Subcutaneous abdominal adipose tissue (tissue), 5 donors: ENCODE data around the gene TRIM24.
A peak's percentile ranks its signal among the peaks of the same experiment; 100 is the strongest.
"Not testable (repeated sequence)": the region's sequence is repeated elsewhere in the genome, so short reads cannot be mapped to it uniquely, and the experiment has no call there.

Experiments used
- H3K27ac ChIP-seq: one replicate; pipeline ENCODE4 v1.7.0; 2013; ENCODE audit warnings: low read depth, mild to moderate bottlenecking, inconsistent platforms, low read length, moderate library complexity
- H3K27me3 ChIP-seq, 5 donors: one replicate each; pipeline ENCODE4 v1.7.0; 2013; ENCODE audit warnings: low read length in 5 of 5, inconsistent platforms in 1 of 5; ENCODE audit not compliant: control insufficient read depth in 5 of 5, insufficient read depth in 4 of 5
- H3K36me3 ChIP-seq, 5 donors: one replicate each; pipeline ENCODE4 v1.7.0; 2013; ENCODE audit warnings: low read length in 5 of 5; ENCODE audit not compliant: control insufficient read depth in 5 of 5, insufficient read depth in 5 of 5
- H3K4me1 ChIP-seq, 5 donors: one replicate each; pipeline ENCODE4 v1.7.0; 2013; ENCODE audit warnings: low read length in 5 of 5, mild to moderate bottlenecking in 3 of 5, moderate library complexity in 1 of 5; ENCODE audit not compliant: control insufficient read depth in 5 of 5, insufficient read depth in 5 of 5
- H3K4me3 ChIP-seq, 5 donors: one replicate each; pipeline ENCODE4 v1.7.0; 2013; ENCODE audit warnings: low read length in 5 of 5, low read depth in 1 of 5
- H3K9ac ChIP-seq, 5 donors: one replicate each; pipeline ENCODE4 v1.7.0; 2013; ENCODE audit warnings: low read length in 5 of 5, mild to moderate bottlenecking in 4 of 5, moderate library complexity in 3 of 5
- H3K9me3 ChIP-seq, 5 donors: one replicate each; pipeline ENCODE4 v1.7.0; 2013; ENCODE audit warnings: low read length in 5 of 5; ENCODE audit not compliant: control insufficient read depth in 5 of 5
- donor health status: healthy.
- donor health status: healthy.
- donor health status: healthy.
- donor health status: healthy.
- donor health status: healthy.

TRIM24 gene

DNA sequence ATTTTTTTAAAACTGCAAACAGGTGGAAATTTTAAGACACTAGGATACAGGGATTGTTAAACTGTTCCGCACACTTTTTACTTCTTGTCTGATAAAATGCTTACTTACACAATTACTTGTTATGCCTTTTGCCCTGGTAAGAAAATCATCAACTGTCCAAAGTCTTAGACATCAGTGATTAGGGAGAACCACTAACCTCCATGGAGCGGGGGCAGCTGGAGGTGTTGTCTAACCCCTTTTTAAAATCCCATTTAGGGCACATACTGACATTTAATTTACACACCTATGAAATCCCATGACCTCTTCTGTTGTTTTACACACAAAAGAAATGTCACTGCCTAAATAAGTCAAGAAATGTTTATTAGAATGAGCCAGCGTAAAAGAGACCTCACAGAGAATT is 65.7 kb downstream of the TRIM24 start:
- Histone ChIP-seq H3K27me3 (no peaks in the 10 kb centered on the region), H3K9me3 (peaks cover 10 to 24% (median 21%) of the 10 kb centered on the region in 5 donors), H3K4me1 (no peaks in the 10 kb centered on the region), H3K9ac (no peak overlapping the region), H3K4me3 (peak overlapping the region in 1 of 5 donors; percentile 22), H3K27ac (no peak overlapping the region), H3K36me3 (peaks cover 16 to 37% (median 33%) of the 10 kb centered on the region in 5 donors)

DNA sequence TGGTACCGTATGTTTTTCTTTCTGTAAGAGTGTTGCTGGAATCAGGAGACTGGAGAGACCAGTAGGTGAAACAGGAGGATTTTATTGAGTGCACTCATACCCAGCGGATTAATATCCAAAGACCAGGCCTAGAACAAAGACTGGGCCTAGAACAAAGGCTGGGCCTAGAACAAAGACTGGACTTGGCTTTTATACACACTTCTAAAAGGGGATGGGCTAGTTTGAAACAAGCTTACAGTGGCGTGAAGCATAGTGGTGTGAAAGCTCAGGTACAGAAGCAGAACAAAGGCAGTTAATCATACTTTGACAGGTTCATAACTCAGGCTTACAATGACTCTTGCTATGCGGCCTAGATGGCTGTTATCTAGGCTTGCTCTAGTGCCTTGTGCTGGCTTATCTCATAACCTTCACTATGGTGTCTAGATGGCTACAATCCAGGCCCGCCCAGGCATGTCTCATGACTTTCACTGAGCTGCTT is 67.7 kb downstream of the TRIM24 start:
- H3K4me3 ChIP-seq, result peak overlapping the region in 4 of 5 donors; percentile 4 to 43 (median 26)
- peaks cover 10 to 24% (median 21%) of the 10 kb centered on the region in 5 donors for H3K9me3 ChIP-seq
- H3K9ac ChIP-seq, result no peak overlapping the region
- H3K27ac ChIP-seq, result no peak overlapping the region
- no peaks in the 10 kb centered on the region for H3K27me3 ChIP-seq
- H3K4me1 ChIP-seq, result no peaks in the 10 kb centered on the region
- H3K36me3 ChIP-seq, result peaks cover 15 to 34% (median 31%) of the 10 kb centered on the region in 5 donors

DNA sequence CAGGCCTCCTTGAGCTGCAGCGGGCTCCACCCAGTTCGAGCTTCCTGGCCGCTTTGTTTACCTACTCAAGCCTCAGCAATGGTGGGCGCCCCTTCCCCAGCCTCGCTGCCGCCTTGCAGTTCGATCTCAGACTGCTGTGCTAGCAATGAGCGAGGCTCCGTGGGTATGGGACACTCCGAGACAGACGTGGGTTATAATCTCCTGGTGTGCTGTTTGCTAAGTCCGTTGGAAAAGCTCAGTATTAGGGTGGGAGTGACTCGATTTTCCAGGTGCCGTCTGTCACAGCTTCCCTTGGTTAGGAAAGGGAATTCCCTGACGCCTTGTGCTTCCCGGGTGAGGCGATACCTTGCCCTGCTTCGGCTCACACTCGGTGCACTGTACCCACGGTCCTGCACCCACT is 76.8 kb downstream of the TRIM24 start:
- H3K9me3 ChIP-seq, H3K27me3 ChIP-seq, H3K9ac ChIP-seq, H3K27ac ChIP-seq, H3K4me3 ChIP-seq: not testable (repeated sequence)
- Histone ChIP-seq H3K36me3 (peaks cover 14 to 33% (median 27%) of the 10 kb centered on the region in 5 donors), H3K4me1 (peaks cover 0 to 13% (median 0%) of the 10 kb centered on the region in 5 donors)

DNA sequence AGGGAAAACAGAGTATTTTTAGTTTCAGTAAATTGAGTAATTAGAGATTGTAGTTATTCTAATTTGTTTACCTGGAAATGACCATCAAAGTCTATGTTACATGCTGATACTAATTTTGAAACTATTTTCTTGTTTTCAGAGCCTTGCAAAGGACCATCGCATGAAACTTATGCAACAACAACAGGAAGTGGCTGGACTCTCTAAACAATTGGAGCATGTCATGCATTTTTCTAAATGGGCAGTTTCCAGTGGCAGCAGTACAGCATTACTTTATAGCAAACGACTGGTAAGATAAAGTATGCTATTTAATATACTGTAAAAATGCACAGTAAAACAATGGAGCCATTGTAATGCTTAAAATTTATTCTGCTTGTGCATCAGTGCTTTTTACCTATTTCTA is 78.5 kb downstream of the TRIM24 start:
- peaks cover 0 to 8% (median 0%) of the 10 kb centered on the region in 5 donors for H3K9me3 ChIP-seq
- H3K9ac ChIP-seq, result no peak overlapping the region
- peaks cover 0 to 13% (median 0%) of the 10 kb centered on the region in 5 donors for H3K4me1 ChIP-seq
- H3K27me3 ChIP-seq, result no peaks in the 10 kb centered on the region
- H3K27ac ChIP-seq, result no peak overlapping the region
- no peak overlapping the region for H3K4me3 ChIP-seq
- peaks cover 17 to 43% (median 35%) of the 10 kb centered on the region in 5 donors for H3K36me3 ChIP-seq

DNA sequence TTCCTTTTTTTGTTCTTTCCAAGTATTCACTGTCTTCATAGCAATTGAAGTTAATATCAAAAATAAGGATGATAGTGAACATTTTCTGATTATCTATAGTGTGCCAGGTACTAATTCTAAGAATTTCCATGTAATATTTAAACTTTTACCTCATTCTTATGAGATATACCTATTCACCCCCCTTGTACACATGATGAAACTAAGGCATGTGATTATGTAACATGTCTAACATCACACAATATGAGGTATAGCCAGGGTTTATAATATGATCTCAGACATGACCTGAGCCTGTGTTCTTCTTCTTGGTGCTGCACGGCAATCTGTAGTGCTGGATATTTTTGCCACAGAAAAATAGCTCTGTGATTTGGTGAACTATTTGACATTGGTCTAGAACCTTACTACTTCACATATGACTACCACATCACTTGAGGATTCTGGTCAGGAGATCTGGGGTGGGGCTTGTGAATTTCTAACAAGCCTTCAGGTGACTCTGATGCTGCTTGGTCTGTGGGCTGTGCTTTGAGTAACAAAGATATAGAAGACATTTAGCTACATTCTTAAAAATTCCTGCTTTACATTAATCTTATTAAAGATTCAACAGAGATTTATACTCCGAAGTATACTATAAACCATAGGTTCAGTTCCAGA is 79.1 kb downstream of the TRIM24 start:
- H3K27me3 ChIP-seq, result no peaks in the 10 kb centered on the region
- H3K9me3 ChIP-seq, result peaks cover 0 to 8% (median 0%) of the 10 kb centered on the region in 5 donors
- no peak overlapping the region for H3K27ac ChIP-seq
- H3K4me1 ChIP-seq, result peaks cover 0 to 13% (median 0%) of the 10 kb centered on the region in 5 donors
- H3K9ac ChIP-seq, result no peak overlapping the region
- peaks cover 17 to 43% (median 35%) of the 10 kb centered on the region in 5 donors for H3K36me3 ChIP-seq
- H3K4me3 ChIP-seq, result no peak overlapping the region

DNA sequence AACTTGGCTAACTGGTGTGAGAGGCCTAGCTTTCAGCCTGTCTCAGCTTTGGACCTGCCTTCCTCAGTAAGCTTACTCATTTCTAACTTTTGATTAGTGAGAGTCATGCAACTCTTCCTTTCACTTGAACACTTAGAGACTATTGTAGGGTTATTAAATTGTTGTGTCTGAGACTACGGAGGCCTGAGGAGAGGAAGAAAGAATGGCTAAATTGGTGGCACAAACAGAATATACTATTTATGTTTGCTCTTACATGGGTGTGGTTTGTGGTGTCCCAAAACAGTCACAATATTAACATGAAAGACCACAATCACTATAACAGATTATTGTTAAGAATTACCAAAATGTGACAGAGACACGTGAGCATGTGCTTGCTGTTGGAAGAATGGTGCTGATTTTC is 82.1 kb downstream of the TRIM24 start:
- Histone ChIP-seq H3K27ac (no peak overlapping the region), H3K27me3 (no peaks in the 10 kb centered on the region), H3K36me3 (peaks cover 21 to 59% (median 37%) of the 10 kb centered on the region in 5 donors), H3K9me3 (no peaks in the 10 kb centered on the region), H3K9ac (no peak overlapping the region), H3K4me1 (peaks cover 0 to 18% (median 0%) of the 10 kb centered on the region in 5 donors), H3K4me3 (no peak overlapping the region)

DNA sequence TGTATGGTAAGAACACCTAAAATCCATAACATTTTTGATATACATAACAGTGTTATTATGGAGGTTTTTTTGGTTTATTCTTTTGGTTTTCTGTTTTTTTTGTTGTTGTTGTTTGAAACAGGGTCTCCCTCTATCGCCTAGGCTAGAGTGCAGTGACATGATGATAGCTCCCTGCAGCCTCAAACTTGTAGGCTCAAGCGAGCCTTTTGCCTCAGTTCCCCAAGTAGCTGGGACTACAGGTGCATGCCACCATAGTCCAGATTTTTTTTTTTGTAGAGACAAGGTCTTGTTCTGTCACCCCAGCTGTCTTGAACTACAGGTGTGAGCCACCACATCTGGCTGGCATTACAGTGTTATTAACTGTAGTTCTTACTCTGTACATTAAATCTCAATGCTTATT is 83.7 kb downstream of the TRIM24 start:
- Histone ChIP-seq H3K27me3 (no peaks in the 10 kb centered on the region), H3K9ac (no peak overlapping the region), H3K36me3 (peaks cover 21 to 51% (median 37%) of the 10 kb centered on the region in 5 donors), H3K9me3 (no peaks in the 10 kb centered on the region), H3K4me3 (no peak overlapping the region), H3K27ac (no peak overlapping the region), H3K4me1 (peaks cover 0 to 11% (median 0%) of the 10 kb centered on the region in 5 donors)

DNA sequence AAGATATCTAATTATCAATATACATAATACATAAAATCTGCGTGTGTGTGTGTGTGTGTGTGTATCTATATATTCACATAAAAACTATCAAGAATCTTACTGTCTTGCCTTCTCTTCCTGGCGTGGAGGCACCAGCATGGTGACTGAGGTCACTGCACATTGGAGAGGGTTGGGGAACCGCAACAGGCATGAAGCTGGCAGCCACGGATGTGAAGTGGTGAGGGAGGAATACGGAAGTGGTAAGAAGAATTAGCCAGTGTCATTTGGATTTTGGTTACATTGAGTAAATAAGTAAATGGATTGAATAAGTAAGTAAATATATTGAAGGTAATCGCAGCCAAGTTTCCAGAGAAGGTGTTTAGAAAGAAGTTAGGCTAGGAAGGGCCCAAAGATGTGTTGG is 85.1 kb downstream of the TRIM24 start:
- no peak overlapping the region for H3K4me3 ChIP-seq
- H3K27ac ChIP-seq, result no peak overlapping the region
- peaks cover 0 to 5% (median 0%) of the 10 kb centered on the region in 5 donors for H3K4me1 ChIP-seq
- H3K9me3 ChIP-seq, result no peaks in the 10 kb centered on the region
- H3K9ac ChIP-seq, result no peak overlapping the region
- H3K36me3 ChIP-seq, result peaks cover 15 to 50% (median 31%) of the 10 kb centered on the region in 5 donors
- no peaks in the 10 kb centered on the region for H3K27me3 ChIP-seq

DNA sequence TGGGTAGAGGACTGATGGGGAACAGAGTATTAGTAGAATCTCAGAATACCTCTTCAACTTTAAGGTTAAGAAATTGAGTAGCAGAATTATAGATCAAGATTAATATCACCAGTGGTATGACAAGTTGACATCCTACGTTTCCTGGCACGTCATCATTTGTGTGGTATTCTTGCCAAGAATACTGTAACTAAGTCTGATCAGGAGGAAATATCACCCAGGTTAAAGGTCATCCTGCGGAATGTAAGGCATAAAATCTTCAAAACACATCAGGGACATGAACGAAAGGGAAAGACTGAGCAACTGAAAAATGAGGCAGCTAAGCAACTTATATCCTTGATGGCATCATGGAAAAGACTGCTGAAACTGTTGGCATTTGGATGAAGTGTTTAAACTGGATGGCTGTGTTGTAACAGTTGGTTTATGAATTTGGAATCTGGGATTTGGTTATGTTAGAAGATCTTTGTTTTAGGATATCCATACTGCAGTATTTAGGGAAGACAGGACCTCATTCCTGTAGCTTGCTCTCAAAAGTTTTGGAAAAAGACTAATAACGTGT is 86.1 kb downstream of the TRIM24 start:
- no peaks in the 10 kb centered on the region for H3K9me3 ChIP-seq
- H3K27ac ChIP-seq, result no peak overlapping the region
- H3K4me1 ChIP-seq, result peaks cover 0 to 5% (median 0%) of the 10 kb centered on the region in 5 donors
- H3K27me3 ChIP-seq, result no peaks in the 10 kb centered on the region
- no peak overlapping the region for H3K4me3 ChIP-seq
- H3K9ac ChIP-seq, result no peak overlapping the region
- peaks cover 15 to 46% (median 27%) of the 10 kb centered on the region in 5 donors for H3K36me3 ChIP-seq

DNA sequence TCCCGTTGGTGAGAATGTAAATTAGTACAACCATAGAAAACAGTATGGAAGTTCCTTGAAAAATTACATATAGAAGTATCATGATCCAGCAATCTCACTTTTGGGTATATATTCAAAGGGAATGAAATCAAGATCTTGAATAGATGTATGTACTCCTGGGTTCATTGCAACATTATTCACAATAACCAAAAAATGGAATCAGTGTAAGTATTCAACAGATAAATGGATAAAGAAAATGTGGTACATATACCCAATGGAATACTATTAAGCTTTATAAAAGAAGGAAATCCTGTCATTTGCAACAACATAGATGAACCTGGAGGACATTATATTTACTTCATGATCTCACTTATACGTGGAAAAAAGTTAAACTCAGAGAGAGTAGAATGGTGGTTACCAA is 86.8 kb downstream of the TRIM24 start:
- H3K27me3 ChIP-seq, result no peaks in the 10 kb centered on the region
- H3K9ac ChIP-seq, result no peak overlapping the region
- peaks cover 18 to 46% (median 28%) of the 10 kb centered on the region in 5 donors for H3K36me3 ChIP-seq

More for the DNA sequence above, 86.8 kb downstream of the TRIM24 start:
- no peak overlapping the region for H3K27ac ChIP-seq
- H3K9me3 ChIP-seq, result no peaks in the 10 kb centered on the region
- H3K4me3 ChIP-seq, result no peak overlapping the region
- H3K4me1 ChIP-seq, result peaks cover 0 to 5% (median 0%) of the 10 kb centered on the region in 5 donors
